ENCODE results near the gene LIPT1.

The LIPT1 gene

GRCh38 chr2:99153921-99154604, 704 bp upstream of the LIPT1 start:
- DNase-seq (ENCODE audit: extremely low read depth, low read depth), result no peak
- no peak for TF ChIP-seq CTCF (IDR thresholded peaks at IDR 0.05; ENCODE audit: low read depth, low read length)

GRCh38 chr2:99156891-99157290, 2.1 kb downstream of the LIPT1 start:
- DNase-seq (ENCODE audit: extremely low read depth, low read depth), result no peak
- TF ChIP-seq CTCF (IDR thresholded peaks at IDR 0.05; ENCODE audit: low read depth, low read length), result no peak

- no peak for TF ChIP-seq CTCF (IDR thresholded peaks at IDR 0.05; ENCODE audit: low read depth, low read length)
- no peak for DNase-seq (ENCODE audit: extremely low read depth, low read depth)
Observed at GRCh38 chr2:99158599-99158998, 3.8 kb downstream of the LIPT1 start.

GRCh38 chr2:99159594-99159993, 4.8 kb downstream of the LIPT1 start:
- no peak for TF ChIP-seq CTCF (IDR thresholded peaks at IDR 0.05; ENCODE audit: low read depth, low read length)
- DNase-seq (ENCODE audit: extremely low read depth, low read depth), result no peak

- TF ChIP-seq CTCF (IDR thresholded peaks at IDR 0.05; ENCODE audit: low read depth, low read length), result no peak
- no peak for DNase-seq (ENCODE audit: extremely low read depth, low read depth)
Observed at GRCh38 chr2:99166218-99166617, 11.5 kb downstream of the LIPT1 start.

GRCh38 chr2:99169534-99169933, 14.8 kb downstream of the LIPT1 start:
- no peak for DNase-seq (ENCODE audit: extremely low read depth, low read depth)
- TF ChIP-seq CTCF (IDR thresholded peaks at IDR 0.05; ENCODE audit: low read depth, low read length), result no peak

- DNase-seq (ENCODE audit: extremely low read depth, low read depth), result no peak
- TF ChIP-seq CTCF (IDR thresholded peaks at IDR 0.05; ENCODE audit: low read depth, low read length), result no peak
Observed at GRCh38 chr2:99171377-99172140, 16.8 kb downstream of the LIPT1 start.

Measured in AG09319 (cell line).